HG03139 (cell line): Measurements from ENCODE around the gene RPS6KA5.
"Not testable (repeated sequence)": the region's sequence is repeated elsewhere in the genome, so short reads cannot be mapped to it uniquely, and the experiment has no call there.

Experiments
- ATAC-seq: cut with Tn5 transposase; IDR thresholded peaks from one replicate; pipeline ENCODE4 v1.9.1; 2021; ENCODE audit not compliant: unreplicated experiment

The RPS6KA5 gene

GRCh38 chr14:91031666-91032065 lies 28.8 kb downstream of the RPS6KA5 start:
- ATAC-seq = no peak

GRCh38 chr14:91029456-91030217 lies 30.8 kb downstream of the RPS6KA5 start:
- no peak for ATAC-seq

- ATAC-seq = no peak
Measured at GRCh38 chr14:91027561-91027960, 32.9 kb downstream of the RPS6KA5 start.

GRCh38 chr14:91022622-91023028 lies 37.8 kb downstream of the RPS6KA5 start:
- not testable (repeated sequence) for ATAC-seq

GRCh38 chr14:91021991-91022621 lies 38.3 kb downstream of the RPS6KA5 start:
- ATAC-seq = no peak

- ATAC-seq = no peak
Measured at GRCh38 chr14:91021115-91021514, 39.3 kb downstream of the RPS6KA5 start.

GRCh38 chr14:91019673-91020072 lies 40.8 kb downstream of the RPS6KA5 start:
- ATAC-seq = no peak

- no peak for ATAC-seq
Measured at GRCh38 chr14:91018481-91018880, 42.0 kb downstream of the RPS6KA5 start.

GRCh38 chr14:91016800-91017410 lies 43.5 kb downstream of the RPS6KA5 start:
- no peak for ATAC-seq

GRCh38 chr14:91015435-91015834 lies 45.0 kb downstream of the RPS6KA5 start:
- ATAC-seq = no peak

GRCh38 chr14:91012045-91012444 lies 48.4 kb downstream of the RPS6KA5 start:
- no peak for ATAC-seq

GRCh38 chr14:91010153-91010533 lies 50.3 kb downstream of the RPS6KA5 start:
- ATAC-seq = no peak

- ATAC-seq = peak; percentile 83
Measured at GRCh38 chr14:91009501-91010152, 50.8 kb downstream of the RPS6KA5 start.

GRCh38 chr14:91008759-91009409 lies 51.6 kb downstream of the RPS6KA5 start:
- peak; percentile 15 for ATAC-seq

GRCh38 chr14:91005716-91006115 lies 54.7 kb downstream of the RPS6KA5 start:
- ATAC-seq = no peak

- no peak for ATAC-seq
Measured at GRCh38 chr14:91004987-91005386, 55.5 kb downstream of the RPS6KA5 start.

- ATAC-seq = no peak
Measured at GRCh38 chr14:90999299-90999698, 61.1 kb downstream of the RPS6KA5 start.

GRCh38 chr14:90996967-90997366 lies 63.5 kb downstream of the RPS6KA5 start:
- ATAC-seq = no peak

GRCh38 chr14:90995785-90996184 lies 64.7 kb downstream of the RPS6KA5 start:
- ATAC-seq = no peak

GRCh38 chr14:90993792-90994191 lies 66.6 kb downstream of the RPS6KA5 start:
- ATAC-seq = no peak
